Activated T-helper 17 cell treated with anti-CD3 and anti-CD28 coated beads, Interleukin-2, amount 50 U/mL, for 72 hours (primary cell): ENCODE data around the gene CLBA1. TPM values are rescaled to one million over a fixed set of nuclear protein-coding genes. Genes with fewer than 3 reads are reported as not detected.

Experiments used
- ATAC-seq: fragments of 150-1000 bp; cut with Tn5 transposase; replicated peaks from 2 replicates; pipeline ENCODE4 v1.10.0; 2021; ENCODE audit warnings: mild to moderate bottlenecking, moderate library complexity
- H3K27ac Mint-ChIP-seq: one replicate; pipeline ENCODE4 v1.8.0; 2022; ENCODE audit warnings: mixed read lengths
- H3K27me3 Mint-ChIP-seq: one replicate; pipeline ENCODE4 v1.8.0; 2022; ENCODE audit warnings: mixed read lengths
- H3K36me3 Mint-ChIP-seq: one replicate; pipeline ENCODE4 v1.8.0; 2022; ENCODE audit warnings: low read depth, mild to moderate bottlenecking, mixed read lengths
- H3K4me1 Mint-ChIP-seq: one replicate; pipeline ENCODE4 v1.8.0; 2022; ENCODE audit warnings: mixed read lengths
- H3K4me3 Mint-ChIP-seq: one replicate; pipeline ENCODE4 v1.8.0; 2022; ENCODE audit warnings: mild to moderate bottlenecking, mixed read lengths
- H3K9me3 Mint-ChIP-seq: one replicate; pipeline ENCODE4 v1.8.0; 2022; ENCODE audit warnings: mixed read lengths
- total RNA-seq, 2 donors: library from RNA; stranded (reverse); gene quantifications; one replicate each; pipeline ENCODE4 v1.2.3, GENCODE V29; 2022

The CLBA1 gene
- total RNA-seq, 2 donors from 2014 or later: 0.54 to 0.85 TPM

DNA sequence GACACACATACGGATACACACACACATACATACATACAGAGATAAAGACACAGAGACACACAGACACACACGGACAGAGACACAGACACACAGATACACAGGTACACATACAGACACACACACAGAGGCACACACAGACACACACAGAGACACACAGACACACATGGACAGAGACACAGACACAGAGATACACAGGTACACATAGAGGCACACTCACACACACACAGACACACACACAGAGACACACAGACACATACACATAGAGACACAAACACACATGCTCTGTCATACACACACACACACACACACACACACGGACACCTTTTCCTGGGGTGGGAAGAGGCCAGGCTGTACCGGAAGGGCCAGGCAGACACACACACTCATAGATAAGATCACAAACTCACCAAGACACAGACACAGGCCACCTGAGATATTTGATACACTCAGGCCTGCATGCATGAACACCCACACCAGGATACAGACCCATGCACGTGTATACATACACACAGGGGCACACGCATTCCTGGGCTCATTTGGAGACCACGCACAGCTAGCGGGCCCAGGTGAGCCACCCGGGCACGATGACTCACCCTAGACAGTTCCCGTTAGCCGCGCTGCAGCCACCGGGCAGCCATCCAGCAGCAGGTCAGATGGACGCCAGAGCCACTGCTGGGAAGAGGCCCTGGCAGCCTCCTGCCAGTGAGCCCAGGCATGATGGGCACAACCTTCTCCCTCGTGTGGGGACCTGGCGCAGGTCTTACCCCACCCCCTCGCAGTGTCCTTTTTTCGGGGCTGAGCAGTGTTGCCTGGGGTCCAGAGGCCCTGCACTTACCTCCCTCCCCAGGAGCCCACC is 5.6 kb upstream of the CLBA1 start:
- Mint-ChIP-seq H3K4me3 (no peak overlapping the region), H3K36me3 (no peaks in the 10 kb centered on the region), H3K4me1 (peaks cover 5% of the 10 kb centered on the region), H3K9me3 (no peaks in the 10 kb centered on the region), H3K27ac (no peak overlapping the region), H3K27me3 (peaks cover 13% of the 10 kb centered on the region)
- ATAC-seq: no peak

DNA sequence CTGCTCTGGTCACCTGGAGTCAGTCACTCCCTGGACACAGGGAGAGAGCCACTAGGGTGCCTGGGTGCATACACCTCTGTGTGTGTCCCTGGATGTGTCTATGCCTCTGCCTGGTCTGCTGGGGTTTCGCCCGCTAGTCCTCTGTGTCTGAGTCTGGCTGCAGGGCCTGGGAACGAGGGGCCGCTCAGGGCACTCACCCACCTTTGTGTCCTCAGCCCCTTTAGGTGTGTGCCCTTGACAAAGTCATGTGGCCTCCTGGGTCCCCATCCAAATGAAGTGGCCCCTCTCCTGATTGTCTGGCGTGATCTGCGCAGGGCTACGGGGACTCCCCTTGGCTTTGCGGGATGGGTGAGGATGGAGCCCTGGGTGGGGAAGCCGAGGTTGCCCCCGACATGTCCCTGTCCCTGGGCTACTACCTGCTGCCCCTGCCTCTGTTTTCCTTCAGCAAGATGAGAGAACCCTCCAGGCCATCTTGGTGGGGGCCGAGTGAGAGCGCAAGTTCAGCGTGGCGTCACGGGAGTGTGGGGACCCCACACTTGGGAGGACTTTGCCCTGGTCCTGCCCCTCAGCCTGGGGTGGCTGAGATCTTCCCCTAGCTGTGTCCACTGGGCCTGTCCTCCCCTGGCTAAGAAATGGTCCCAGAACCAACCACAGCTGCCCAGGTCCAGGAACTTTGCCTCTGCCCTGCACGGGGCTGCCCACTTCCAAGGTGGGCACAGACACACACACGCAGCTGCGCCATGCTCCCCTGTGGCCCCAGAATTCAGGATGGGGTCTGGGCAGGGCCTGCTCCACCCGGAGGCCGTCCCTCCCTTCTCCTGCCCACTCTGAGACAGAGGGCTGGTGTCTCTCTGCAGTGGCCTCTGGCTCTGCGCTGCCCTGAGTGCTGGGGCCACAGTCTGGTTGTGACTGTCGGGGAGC is 4.7 kb upstream of the CLBA1 start:
- no peak overlapping the region for H3K4me3 Mint-ChIP-seq

DNA sequence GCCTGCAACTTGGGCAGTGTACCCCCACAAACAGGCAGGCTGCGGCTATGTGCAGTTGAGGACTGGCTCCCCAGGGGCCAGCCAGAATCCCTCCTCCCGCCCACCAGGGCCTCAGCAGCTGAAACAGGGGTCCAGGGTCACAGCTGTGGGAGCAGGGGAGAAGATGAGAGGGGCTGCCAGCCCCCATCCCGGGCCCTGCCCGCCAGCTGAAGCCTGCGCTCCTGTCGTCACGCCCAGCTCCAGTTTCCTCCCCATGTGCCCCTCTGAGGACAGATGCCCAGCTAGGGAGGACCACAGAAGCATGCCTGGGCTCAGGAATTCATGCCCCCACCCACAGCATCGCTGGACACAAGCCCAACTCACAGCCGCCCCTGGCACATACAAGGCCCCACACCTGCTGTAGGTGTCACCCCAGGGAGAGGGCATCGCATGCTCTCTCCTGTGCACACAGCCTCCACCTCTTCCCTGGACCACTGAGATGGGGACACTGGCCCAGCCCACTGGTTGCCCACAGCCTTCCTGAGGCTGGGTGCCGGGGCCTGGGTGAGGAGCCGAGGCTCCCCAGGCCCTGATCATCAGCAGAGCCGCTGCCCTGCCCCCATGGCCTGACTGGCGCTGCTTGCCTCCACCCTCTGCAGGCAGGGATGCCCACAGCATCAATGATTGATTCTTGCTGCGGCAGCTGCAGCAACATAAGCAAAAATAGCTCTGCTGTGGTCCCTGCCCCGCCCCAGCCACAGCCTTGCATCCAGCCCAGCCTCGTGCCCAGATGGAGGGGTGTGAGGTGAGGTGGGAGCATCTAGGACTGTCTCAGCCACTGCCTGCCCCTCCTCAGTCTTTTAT is 3.7 kb upstream of the CLBA1 start:
- Mint-ChIP-seq H3K36me3 (no peaks in the 10 kb centered on the region), H3K27me3 (peaks cover 10% of the 10 kb centered on the region), H3K4me1 (no peaks in the 10 kb centered on the region), H3K27ac (no peak overlapping the region), H3K4me3 (no peak overlapping the region), H3K9me3 (no peaks in the 10 kb centered on the region)
- no peak for ATAC-seq

More for the DNA sequence above, 4.7 kb upstream of the CLBA1 start:
- peaks cover 13% of the 10 kb centered on the region for H3K27me3 Mint-ChIP-seq
- peaks cover 5% of the 10 kb centered on the region for H3K4me1 Mint-ChIP-seq
- H3K27ac Mint-ChIP-seq: no peak overlapping the region
- ATAC-seq: no peak
- H3K36me3 Mint-ChIP-seq: no peaks in the 10 kb centered on the region
- no peaks in the 10 kb centered on the region for H3K9me3 Mint-ChIP-seq

DNA sequence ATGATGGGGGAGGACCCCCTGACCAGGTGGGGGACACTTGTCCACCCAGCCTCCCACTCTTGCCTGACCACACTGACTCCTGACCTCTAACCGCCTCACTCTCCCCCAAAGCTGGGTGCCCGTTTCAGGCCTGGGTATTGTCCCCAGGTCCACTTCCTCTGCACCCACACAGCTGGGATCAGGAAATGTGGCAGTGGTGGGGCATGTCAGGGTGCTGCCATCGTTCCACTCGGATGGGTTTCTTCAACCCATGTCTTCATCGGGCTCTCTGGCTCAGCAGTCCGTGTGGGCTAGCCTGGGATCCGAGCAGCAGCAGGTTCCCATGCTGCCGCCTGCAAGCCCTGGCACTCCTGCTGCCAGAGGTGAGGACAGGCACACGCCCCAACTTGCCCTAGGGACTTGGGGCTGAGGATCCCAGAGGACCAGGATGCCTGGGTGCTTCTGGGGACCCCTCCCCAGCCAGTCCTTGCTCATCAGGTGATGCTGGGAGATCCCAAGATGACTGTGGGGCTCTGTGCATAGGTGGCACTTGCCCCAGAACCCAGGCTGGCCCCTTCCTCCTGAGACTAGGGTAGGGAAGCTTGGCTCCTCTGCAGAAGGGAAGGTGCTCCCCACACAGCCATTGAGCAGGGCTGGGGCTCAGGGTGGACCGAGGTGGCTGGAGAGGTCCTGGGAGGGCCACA is 2.9 kb upstream of the CLBA1 start:
- peaks cover 4% of the 10 kb centered on the region for H3K27me3 Mint-ChIP-seq
- H3K9me3 Mint-ChIP-seq: no peaks in the 10 kb centered on the region
- ATAC-seq: no peak
- H3K36me3 Mint-ChIP-seq: no peaks in the 10 kb centered on the region
- H3K27ac Mint-ChIP-seq: no peak overlapping the region
- no peak overlapping the region for H3K4me3 Mint-ChIP-seq
- H3K4me1 Mint-ChIP-seq: peaks cover 4% of the 10 kb centered on the region

DNA sequence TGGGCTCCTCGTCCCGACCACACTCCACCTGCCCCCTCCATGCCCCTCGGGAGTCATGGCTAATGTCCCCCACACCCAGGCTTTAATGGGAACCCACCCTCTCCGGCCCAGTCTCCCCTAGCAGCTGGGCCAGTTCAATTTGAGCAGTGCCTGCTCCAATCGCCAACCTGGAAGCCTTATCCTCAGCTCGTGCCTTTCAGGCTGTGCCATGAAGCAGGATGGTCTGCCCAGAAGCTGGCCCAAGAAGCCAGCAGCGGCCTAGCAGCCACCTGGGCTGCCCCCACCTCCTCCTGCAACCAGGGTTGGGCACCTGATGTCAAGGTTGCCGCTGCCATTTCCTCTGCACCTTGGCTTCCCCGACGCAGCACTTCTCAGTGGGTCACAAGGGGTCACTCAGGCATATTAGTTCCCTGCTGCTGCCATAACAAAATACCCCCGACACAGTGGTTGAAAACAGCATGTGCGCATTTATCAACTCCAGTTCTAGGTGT is 2.3 kb upstream of the CLBA1 start:
- Mint-ChIP-seq H3K36me3 (no peaks in the 10 kb centered on the region), H3K27me3 (peaks cover 4% of the 10 kb centered on the region), H3K4me1 (peaks cover 4% of the 10 kb centered on the region), H3K27ac (peak overlapping the region; percentile 59), H3K4me3 (no peak overlapping the region), H3K9me3 (no peaks in the 10 kb centered on the region)
- no peak for ATAC-seq

DNA sequence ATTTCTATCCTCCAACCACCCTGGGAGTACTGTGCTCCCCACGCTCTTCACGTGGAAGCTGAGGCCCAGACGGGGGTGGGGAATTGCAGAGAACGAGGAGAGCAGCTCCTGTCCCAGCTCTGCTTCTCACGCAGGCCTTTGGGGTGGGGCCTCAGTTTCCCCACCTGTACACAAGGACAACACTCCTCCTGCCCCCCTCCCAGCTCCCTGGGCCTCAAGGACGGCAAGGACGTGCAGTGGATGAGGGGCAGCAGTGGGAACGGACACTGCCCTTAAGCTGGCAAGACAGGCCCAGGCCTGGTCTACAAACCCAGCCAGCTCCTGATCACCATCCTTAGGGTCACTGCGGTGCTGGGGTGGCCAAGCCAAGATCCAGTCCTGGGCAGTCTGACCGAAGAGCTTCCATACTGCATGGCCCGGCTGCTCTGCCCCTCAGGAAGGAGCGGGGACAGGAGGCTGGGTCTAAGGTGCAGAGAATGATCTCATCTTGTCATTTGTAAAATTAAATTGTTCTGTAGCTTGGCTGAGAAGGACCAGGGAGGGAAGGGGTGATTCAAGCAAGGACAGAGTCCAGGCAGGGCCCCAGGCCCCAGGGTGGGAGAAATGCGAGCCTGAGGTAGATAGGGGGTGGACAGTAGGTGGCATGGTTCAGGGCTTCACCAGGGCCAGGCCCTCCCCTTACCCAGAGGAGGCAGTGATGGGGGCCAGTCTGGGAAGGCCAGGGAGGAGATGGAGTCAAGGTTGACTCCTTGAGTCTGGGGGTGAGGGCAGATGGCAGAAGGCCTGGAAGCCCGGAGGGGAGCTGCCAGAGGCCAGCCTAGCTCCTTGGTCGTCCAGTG is 1.3 kb upstream of the CLBA1 start:
- Mint-ChIP-seq H3K4me1 (peaks cover 4% of the 10 kb centered on the region), H3K9me3 (no peaks in the 10 kb centered on the region), H3K36me3 (no peaks in the 10 kb centered on the region), H3K27ac (peak overlapping the region; percentile 59), H3K4me3 (peak overlapping the region; percentile 71), H3K27me3 (no peaks in the 10 kb centered on the region)
- ATAC-seq: no peak

DNA sequence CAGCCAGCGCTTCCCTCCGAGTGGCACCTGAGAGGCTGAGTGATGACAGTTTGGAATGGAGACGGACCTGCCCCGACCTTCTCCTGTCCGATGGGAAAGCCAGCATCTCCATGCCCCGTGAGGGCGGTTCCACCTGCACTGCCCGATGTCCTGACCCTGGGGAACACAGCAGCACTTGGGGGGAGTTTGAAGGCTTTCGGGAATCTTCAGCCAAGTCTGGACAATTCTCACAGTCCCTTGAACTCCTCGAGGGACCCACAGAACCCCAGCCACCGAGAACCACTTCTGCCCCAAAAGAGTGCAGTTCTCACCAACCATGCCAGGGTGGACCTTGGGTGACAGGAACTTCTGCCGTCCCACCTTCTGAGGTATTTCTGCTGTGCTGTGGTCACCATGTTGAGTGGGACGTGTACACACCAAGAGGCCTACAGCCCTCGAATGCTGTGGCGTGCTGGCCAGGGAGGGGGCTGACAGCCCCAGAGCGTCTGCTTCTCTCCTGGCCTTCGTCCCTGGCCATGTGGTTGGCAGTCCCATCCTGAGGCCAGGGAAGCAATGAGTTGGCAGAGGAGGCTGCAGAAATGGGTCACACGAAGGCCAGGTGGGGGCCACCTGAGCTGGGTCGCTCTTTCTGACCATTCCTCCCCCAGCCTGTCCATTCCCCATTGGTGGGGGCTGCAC is 1.0 kb downstream of the CLBA1 start:
- Mint-ChIP-seq H3K4me3 (peak overlapping the region; percentile 62), H3K36me3 (no peaks in the 10 kb centered on the region), H3K27ac (no peak overlapping the region), H3K27me3 (no peaks in the 10 kb centered on the region), H3K9me3 (no peaks in the 10 kb centered on the region), H3K4me1 (peaks cover 4% of the 10 kb centered on the region)
- ATAC-seq: no peak

DNA sequence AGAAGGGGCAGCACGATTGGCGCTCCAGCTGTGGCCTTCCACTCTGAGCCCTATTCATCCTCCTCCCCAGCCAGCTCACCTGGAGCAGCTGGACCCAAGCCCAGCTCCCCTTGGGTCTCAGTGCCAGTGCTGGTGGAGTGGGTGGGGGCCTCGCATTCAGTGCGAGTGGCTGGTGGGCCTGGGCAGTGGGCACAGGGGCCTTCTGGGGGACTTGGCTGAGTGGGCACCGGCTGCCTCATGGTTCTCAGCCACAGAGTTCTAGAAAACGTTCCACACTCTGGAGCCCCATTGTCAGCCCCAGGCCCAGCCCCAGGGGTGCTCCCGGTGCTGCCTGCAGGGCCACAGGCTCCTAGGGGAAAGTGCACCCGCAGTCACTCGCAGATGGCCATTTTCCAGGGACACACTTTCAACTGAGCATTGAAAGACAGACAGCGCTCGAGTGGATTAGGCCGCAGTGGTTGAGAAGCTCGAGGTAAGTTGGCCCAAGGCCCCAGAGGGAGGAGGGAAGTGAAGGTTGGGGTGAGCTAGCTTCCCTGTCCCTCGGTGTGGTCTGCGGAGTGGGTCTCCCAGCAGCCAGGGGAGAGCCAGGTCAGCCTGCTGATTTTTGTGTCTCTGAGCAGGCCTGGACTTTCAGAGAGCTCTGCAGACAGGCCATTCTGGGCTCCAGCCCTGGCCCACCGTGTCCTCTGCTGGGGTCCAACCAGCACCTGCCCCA is 3.8 kb downstream of the CLBA1 start:
- H3K4me1 Mint-ChIP-seq: peaks cover 9% of the 10 kb centered on the region
- ATAC-seq: no peak

DNA sequence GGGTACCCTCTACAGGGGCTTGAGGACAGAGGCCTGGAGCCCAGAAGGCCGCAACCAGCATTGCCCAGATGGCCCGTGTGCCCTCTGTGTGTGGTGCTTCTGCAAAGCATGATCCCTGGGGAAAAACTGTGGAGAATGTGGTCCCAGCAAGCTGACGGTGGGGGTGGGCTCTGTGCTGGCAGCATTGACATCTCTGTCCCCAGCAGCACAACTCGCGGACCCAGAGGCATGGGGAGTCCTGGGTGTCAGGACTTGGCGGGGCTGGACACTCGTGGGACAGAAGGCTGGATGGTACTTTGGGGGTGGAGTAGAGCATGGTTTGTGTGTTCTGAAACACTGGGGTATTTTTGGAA is 4.3 kb downstream of the CLBA1 start:
- ATAC-seq: no peak
- Mint-ChIP-seq H3K27ac (no peak overlapping the region), H3K27me3 (no peaks in the 10 kb centered on the region), H3K4me3 (no peak overlapping the region), H3K36me3 (no peaks in the 10 kb centered on the region), H3K4me1 (peaks cover 9% of the 10 kb centered on the region), H3K9me3 (no peaks in the 10 kb centered on the region)

More for the DNA sequence above, 3.8 kb downstream of the CLBA1 start:
- no peaks in the 10 kb centered on the region for H3K36me3 Mint-ChIP-seq
- no peak overlapping the region for H3K27ac Mint-ChIP-seq
- no peak overlapping the region for H3K4me3 Mint-ChIP-seq
- no peaks in the 10 kb centered on the region for H3K9me3 Mint-ChIP-seq
- H3K27me3 Mint-ChIP-seq: no peaks in the 10 kb centered on the region

DNA sequence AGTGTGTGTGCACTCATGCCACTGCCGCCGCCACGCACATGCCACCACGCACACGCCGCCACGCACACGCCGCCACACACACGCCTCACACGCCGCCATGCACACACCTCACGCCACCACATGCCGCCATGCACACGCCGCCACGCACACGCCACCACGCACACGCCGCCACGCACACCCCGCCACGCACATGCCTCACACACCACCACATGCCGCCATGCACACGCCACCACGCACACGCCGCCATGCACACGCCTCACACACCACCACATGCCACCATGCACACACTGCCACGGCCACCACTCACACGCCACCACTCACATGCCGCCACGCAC is 6.3 kb downstream of the CLBA1 start:
- peak overlapping the region; percentile 41 for H3K27ac Mint-ChIP-seq
- no peaks in the 10 kb centered on the region for H3K36me3 Mint-ChIP-seq
- H3K9me3 Mint-ChIP-seq: no peaks in the 10 kb centered on the region
- no peak overlapping the region for H3K4me3 Mint-ChIP-seq
- H3K27me3 Mint-ChIP-seq: no peaks in the 10 kb centered on the region
- no peak for ATAC-seq
- peaks cover 9% of the 10 kb centered on the region for H3K4me1 Mint-ChIP-seq

DNA sequence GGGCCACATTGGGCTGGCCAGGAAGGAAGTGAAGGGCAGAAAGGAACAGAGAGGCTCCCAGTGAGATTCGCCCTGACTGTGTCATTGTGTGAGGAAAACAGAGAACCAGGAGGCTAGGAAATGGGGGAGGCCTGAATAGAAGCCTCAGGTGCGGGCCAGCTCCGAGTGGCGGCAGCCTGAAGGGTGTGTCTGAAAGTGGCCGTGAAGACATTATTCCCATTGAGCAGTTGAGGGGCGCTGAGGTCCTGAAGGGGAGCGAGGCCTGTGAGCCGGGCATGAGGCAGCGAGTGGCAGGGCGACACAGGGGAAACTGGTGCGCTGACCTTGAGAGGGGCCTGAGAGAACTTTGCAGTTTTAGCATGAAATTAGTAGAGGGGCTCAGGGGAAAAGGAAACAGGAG is 6.9 kb downstream of the CLBA1 start:
- Mint-ChIP-seq H3K27me3 (no peaks in the 10 kb centered on the region), H3K9me3 (no peaks in the 10 kb centered on the region), H3K36me3 (no peaks in the 10 kb centered on the region), H3K27ac (peak overlapping the region; percentile 41), H3K4me3 (no peak overlapping the region), H3K4me1 (peaks cover 5% of the 10 kb centered on the region)
- ATAC-seq: no peak

DNA sequence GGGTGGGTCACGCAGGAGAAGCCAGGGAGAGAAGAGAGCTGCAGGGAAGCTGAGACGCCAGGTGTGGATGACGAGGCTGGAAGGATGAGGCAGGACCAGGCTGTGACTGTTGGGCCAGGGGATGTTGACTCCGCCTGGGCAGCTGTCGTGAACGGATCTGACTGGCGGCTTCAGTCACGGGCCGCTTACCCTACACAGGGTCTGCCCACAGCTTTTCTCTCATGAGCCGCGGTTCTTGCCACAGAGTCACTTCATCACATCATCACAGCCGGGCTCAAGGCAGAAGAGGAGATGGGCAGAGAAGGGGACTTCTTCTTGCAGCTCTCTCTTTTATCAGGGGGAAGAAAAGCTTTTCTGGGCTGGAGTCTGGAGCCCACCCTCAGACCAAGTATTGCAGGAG is 7.7 kb downstream of the CLBA1 start:
- ATAC-seq: no peak
- no peak overlapping the region for H3K4me3 Mint-ChIP-seq
- H3K9me3 Mint-ChIP-seq: no peaks in the 10 kb centered on the region
- no peaks in the 10 kb centered on the region for H3K36me3 Mint-ChIP-seq
- peaks cover 5% of the 10 kb centered on the region for H3K4me1 Mint-ChIP-seq
- H3K27ac Mint-ChIP-seq: no peak overlapping the region
- H3K27me3 Mint-ChIP-seq: no peaks in the 10 kb centered on the region
